NCI-H748 (cell line): ENCODE data around the gene FAM171A2.
A peak's percentile ranks its signal among the peaks of the same experiment; 100 is the strongest.
"Not testable (repeated sequence)": the region's sequence is repeated elsewhere in the genome, so short reads cannot be mapped to it uniquely, and the experiment has no call there.

Experiments used
- DNase-seq: peaks from one replicate; lab custom pipeline; 2025; ENCODE audit not compliant: unreplicated experiment; lab: John Stamatoyannopoulos, UW

Gene FAM171A2

DNA sequence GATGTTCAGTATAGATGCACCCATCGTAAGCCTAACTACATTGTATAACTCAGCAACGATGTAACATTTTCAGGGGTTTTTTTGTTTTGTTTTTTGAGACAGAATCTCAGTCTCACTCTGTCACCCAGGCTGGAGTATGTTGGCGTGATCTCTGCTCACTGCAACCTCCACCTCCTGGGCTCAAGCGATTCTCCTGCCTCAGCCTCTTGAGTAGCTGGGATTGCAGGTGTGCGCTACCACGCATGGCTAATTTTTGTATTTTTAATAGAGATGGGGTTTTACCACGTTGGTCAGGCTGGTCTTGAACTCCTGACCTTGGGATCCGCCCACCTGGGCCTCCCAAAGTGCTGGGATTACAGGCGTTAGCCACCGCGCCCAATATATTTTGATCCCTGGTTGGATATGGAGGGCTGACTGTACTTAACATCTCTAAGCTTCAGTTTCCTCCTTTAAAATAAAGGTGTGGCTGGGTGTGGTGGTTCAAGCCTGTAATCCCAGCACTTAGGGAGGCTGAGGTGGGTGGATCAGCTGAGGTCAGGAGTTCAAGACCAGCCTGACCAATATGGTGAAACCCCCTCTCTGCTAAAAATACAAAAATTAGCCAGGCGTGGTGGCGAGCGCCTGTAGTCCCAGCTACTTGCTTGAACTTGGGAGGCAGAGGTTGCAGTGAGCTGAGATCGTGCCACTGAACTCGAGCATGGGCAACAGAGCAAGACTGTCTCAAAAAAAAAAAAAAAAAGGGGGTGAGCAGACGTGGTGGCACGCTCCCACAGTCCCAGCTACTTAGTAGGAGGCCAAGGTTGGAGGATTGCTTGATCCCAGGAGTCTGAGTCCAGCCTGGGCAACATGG lies 16.2 kb downstream of the FAM171A2 start:
- not testable (repeated sequence) for DNase-seq

DNA sequence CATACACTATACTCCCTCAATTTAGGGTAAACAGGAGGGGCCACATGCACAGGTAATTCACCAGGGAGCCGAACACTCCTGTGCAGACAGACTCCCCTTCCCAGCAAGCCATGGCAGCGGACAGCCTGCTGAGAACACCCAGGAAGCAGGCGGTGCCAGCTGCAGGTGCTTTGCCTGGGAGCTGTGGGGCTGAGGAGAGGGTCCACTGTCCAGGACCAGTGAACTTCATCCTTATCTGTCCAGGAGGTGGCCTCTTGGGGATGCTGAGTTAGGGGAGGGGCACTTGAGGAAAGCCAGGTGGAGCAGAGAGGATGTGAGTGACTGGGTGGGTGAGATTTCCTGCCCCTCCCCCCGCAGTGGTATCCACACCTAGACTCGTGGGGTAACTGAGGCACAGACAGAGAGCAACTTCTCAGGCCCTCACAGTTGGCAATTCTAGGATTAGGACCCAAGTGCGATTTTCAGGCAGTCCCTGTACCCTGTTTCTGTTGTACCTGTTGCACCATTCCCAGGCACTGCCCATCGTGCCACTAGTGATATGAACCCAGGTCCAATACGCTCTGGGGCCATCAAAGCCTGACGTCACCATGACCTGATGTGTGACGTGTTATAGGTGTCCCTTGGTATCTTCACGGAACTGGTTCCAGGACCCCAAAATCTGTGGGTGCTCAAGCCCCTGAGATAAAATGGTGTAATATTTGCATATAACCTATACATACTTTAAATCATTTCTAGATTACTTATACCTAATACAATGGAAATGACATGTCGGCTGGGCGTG lies 17.4 kb downstream of the FAM171A2 start:
- DNase-seq, result no peak

DNA sequence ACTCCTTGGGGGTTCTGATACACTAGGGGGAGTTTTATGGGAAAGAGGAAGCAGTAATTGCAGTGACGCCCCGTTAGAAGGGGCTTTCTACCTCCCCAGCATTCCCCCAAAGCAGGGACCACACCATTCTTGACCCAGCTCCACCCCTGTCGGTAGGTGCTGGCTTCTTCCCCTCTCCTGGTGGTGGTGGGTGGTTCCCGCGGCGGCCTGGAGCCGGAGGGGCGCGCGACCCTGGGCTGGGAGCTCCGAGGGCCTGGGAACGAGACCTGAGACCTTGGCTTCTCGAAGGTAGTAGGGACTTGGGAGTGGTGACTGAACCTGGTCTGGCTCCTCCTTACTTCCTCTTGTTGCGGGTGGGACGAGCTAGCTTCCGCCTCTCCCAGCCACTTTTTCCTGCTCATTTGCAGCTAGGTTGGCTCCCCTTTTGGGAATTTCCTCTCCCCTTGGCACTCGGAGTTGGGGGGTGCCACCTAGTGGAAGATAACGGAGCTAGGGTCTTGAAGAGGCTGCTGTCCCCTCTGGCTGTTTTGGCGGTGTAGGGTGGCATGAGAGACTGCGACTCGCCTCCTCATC lies 18.1 kb downstream of the FAM171A2 start:
- DNase-seq, result peak; percentile 86

DNA sequence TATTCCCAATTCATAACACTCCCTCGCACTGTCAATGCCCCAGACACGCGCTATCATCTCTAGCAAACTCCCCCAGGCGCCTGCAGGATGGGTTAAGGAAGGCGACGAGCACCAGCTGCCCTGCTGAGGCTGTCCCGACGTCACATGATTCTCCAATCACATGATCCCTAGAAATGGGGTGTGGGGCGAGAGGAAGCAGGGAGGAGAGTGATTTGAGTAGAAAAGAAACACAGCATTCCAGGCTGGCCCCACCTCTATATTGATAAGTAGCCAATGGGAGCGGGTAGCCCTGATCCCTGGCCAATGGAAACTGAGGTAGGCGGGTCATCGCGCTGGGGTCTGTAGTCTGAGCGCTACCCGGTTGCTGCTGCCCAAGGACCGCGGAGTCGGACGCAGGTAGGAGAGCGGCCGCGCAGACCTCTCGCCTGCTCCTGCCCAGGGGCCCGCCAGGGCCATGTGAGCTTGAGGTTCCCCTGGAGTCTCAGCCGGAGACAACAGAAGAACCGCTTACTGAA lies 18.7 kb downstream of the FAM171A2 start, which contains the start of gene GRN:
Gene GRN (plus strand): TSS at position 364 of the 515 bp plus-strand sequence. CDS start 3,863 bp downstream, outside the sequence.
- peak; percentile 98 for DNase-seq

DNA sequence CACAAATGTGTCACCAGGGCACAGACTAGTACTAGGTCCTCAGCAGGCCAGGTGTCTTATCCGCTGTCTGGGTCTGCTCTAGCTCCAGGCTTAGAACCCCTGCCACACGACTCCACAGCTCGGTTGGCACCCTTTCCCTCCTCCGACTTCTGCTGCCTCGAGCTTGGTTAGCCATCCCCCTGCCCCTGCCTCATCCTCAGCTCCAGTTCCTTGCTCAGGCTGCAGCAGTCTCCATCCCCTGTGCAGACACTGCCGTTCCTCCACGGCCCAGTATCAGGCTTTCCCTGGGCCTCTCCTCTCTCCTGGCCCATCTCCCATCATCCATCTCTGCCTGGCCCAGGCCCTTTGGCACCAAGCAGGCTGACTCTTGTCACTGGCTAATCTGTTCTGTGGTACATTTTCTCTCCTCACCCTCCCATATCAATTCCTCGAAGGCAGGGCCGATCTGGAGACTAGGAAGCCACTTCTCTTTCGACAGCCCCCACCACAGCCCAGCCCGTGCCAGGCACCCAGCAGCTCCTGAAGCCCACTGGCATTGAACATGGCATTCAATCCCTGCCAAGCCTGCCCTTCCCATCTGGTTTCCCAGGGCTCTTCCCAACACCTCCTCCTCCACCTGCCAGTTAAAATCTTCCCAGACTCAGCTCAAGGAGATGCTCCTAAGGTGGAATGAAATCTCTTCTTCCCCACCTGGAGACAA lies 20.0 kb downstream of the FAM171A2 start:
- no peak for DNase-seq

- not testable (repeated sequence) for DNase-seq
Measured at GRCh38 chr17:44340553-44340952, 23.1 kb downstream of the FAM171A2 start.

DNA sequence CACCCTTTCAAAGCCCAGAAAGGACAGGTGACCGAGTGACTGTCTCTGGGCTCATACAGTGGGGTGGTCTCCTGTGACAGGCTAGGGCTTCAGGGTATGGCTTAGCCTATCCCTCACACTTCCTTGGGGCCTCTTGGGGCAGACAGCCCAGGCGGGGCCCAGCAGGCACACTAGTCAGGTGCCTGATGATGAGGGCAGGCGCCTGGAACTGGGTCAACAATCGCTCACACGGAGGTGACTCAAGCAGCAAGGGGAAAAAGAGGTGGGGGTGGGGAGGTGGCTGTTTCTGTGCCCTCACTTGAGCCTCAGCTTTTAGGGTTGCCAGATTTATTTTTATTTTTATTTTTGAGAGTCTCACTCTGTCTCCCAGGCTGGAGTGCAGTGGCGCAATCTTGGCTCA lies 25.0 kb downstream of the FAM171A2 start:
- no peak for DNase-seq

DNA sequence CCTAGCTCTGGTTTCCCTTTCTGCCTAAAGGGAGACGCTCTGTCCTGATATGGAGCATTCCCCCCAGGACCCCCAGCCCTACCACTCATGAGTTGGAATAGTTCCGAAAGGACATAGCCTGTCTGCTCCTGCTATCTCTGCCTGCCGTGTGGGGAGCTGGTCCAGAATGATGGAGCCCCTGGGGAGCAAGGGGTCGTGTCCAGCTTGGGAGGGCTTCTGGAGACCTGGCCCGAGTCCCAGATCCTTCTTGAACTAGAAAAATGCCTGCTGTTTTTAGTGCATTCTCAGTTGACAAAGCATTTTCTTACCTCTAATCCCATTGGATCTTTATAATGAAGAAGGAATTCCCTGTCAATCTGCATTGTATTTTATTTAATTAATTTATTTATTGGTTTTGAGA lies 27.7 kb downstream of the FAM171A2 start:
- no peak for DNase-seq

- DNase-seq, result no peak
Measured at GRCh38 chr17:44335564-44335963, 28.1 kb downstream of the FAM171A2 start.

DNA sequence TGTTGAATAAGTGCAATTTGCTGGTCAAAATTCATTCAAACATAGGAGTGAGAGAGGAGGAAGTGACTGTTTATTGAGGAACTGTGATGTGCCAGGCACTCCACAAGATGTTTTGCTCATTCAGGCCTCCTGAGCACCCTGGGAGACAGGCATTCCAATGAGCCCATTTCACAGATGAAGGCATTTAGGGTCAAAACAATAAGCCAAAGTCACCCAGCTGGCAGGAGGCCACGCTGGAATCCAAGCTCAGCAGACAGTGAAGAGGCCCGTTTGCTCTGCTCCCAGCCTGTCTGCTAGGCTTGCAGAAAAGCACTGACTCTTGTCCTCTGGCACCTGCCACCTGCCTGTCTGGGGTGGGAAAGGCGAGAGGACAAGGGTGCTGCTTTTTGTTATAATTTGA lies 28.9 kb downstream of the FAM171A2 start:
- DNase-seq, result no peak

GRCh38 chr17:44334315-44334714 lies 29.3 kb downstream of the FAM171A2 start:
- DNase-seq, result no peak

- DNase-seq, result no peak
Measured at GRCh38 chr17:44333371-44333770, 30.3 kb downstream of the FAM171A2 start.

DNA sequence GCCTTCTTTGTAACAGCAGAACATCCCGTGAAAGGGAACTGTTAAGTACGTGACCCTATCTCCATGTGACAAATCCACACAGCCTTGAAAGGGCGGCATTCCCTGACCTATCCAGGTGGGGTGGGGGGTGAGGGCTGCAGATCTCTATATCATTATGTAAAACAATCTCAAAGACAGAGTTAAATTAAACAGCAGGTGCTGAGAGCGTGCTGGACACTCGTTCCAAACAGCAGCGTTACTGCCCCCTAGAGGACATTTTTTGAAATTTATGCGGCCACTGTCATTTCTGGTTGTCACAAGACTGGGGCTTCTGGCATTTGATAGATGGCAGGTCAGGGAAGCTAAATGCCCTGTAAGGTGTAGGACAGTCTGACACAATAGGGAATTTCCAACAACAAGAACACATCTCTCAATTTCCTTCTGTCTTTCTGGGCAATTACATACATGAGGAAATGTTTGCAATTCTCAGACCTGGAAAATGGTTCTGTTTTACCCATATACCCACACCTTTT lies 32.3 kb downstream of the FAM171A2 start:
- DNase-seq, result peak; percentile 87

DNA sequence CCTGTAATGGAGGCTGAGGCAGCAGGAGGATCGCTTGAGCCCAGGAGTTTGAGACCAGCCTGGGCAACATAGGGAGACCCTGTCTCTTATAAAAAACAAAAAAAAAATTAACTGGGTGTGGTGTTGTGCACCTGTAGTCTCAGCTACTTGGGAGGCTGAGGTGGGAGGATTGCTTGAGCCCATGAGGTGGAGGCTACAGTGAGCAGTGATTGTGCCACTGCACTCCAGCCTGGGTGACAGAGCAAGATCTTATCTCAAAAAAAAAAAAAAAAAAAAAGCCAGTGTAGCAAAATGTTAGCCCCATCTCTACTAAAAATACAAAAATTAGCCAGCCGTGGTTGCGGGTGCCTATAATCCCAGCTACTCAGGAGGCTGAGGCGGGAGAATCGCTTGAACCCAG lies 33.4 kb downstream of the FAM171A2 start:
- DNase-seq, result not testable (repeated sequence)

DNA sequence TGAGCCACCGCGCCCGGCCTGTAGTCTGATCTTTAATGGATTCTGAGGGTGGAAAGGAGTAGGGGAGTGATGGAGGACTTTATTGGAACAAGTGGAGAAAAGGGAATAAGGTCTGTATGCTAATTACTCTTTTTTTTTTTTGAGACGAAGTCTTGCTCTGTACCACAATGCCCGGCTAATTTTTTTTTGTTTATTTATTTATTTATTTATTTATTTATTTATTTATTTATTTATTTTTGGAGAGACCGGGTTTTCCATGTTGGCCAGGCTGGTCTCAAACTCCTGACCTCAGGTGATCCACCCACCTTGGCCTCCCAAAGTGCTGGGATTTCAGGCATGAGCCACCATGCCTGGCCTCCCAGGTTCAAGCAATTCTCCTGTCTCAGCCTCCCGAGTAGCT lies 34.1 kb downstream of the FAM171A2 start:
- not testable (repeated sequence) for DNase-seq

DNA sequence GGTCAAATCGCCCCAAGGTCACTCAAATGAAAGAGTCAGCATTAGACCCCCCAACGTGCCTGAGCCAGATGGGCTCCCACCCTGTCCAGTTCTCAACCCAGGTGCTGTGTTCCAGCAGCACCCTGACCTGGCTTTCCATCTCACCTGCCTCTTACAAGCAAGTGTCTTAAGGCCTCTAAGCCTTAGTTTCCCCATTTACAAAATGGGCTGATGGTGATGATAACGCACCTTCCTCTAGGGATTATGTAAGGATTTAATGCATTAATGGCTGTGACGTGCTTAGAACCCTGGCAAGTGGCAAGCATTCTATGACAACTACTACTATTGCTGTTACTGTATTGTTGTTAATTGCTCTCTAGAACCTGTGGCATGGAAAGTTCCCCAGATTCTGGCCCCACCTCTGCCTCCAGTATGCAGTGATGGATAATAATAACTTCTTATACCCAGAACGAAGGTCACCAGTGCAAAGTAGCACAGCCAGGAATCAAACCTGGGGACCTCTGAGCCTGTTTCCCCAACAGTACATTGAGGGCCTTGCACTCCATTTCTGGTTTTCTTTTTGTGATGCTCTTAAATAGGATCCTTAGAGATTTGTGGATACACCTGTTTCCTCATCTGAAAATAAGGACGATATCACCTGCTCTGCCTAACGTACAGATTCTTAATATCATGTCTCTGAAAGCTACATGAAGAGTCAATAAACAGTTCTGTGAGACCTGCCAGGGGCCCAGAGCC lies 35.8 kb downstream of the FAM171A2 start:
- DNase-seq, result no peak

GRCh38 chr17:44326861-44327444 lies 36.7 kb downstream of the FAM171A2 start:
- DNase-seq, result peak; percentile 98

DNA sequence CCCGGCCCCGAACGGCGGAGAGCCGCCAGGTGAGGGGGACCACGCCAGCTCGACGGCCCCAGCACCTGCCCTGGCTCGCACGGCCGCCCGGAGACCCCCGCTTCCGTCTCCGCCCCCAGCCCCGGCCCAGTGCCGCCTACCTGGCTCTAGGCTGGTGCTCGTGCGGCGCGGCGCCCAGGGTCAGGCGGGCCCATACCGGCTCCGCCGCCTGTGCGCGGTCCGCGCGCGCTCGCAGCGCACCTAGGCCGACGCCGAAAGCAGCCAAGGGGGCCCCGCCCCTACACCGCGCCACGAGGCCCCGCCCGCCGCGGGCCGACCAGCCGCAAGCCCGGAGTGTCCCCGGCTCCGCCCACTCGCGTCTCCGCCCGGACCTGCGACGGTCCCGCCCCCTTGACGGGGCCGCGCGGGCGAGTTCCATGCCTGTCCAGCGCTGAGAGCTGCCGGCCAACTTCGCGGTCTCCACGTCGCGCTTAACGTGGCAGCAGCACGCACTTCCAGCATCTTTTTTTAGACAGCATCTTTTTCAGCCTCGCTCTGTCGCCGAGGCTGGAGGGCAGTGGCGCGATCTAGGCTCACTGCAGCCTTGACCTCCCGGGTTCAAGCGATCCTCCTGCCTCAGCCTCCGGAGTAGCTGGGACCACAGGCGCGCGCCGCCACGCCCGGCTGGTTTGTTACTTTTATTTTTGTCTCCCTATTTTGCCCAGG lies 38.9 kb downstream of the FAM171A2 start, which contains the start of gene SLC25A39:
Gene SLC25A39 (minus strand): TSS at position 253 of the 705 bp plus-strand sequence. CDS start 1,261 bp downstream, outside the sequence.
- DNase-seq, result peak; percentile 95

DNA sequence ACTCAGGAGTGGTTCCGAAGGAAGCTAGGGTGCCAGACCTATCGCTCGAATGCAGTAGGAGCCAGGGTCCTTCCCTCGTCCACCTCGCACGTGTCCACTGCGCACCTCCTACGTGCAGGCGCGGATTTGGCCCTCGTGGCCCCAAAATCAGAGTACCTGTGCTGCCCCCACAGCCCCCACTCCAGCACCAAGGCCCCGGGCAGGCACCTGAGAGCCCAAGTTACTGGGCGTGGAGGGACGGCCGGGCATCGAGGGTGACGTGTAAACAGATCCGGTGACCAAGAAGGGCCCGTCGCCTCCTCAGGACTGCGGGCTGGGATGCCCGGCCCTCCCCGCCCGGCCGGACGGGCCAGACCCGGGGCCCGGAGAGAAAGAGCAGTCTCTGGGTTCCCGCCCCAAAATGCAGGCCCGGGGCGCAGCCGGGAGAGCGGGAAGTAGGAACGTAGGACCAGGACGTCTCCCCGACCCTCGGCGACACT lies 39.5 kb downstream of the FAM171A2 start:
- DNase-seq, result peak; percentile 50
